Liver (tissue), 9 donors: ENCODE data around the gene ELAVL3. TPM values are rescaled to one million over a fixed set of nuclear protein-coding genes. Genes with fewer than 3 reads are reported as not detected.

Source experiments
- DNase-seq: peaks from one replicate; pipeline ENCODE4 v3.0.0-alpha.2; 2017; ENCODE audit warnings: low spot score
- H3K27ac ChIP-seq, 2 donors: one replicate each; pipeline ENCODE4 v1.7.0; 2013; ENCODE audit warnings: inconsistent platforms in 2 of 2, low read length in 2 of 2, control low read depth in 1 of 2, low read depth in 1 of 2, mild to moderate bottlenecking in 1 of 2
- H3K27me3 ChIP-seq, 4 donors: one replicate each; pipeline versions ENCODE4 v1.6.1 to v1.7.0; 2013; ENCODE audit warnings: low read length in 3 of 4, inconsistent platforms in 1 of 4, mild to moderate bottlenecking in 1 of 4, moderate library complexity in 1 of 4; ENCODE audit not compliant: control insufficient read depth in 4 of 4, insufficient read depth in 4 of 4
- H3K36me3 ChIP-seq, 4 donors: one replicate each; pipeline versions ENCODE4 v1.6.1 to v1.7.0; 2013; ENCODE audit warnings: low read length in 3 of 4, mild to moderate bottlenecking in 3 of 4, low read depth in 1 of 4, moderate library complexity in 1 of 4; ENCODE audit not compliant: control insufficient read depth in 4 of 4, insufficient read depth in 3 of 4
- H3K4me1 ChIP-seq, 4 donors: one replicate each; pipeline versions ENCODE4 v1.6.1 to v1.7.0; 2013; ENCODE audit warnings: low read length in 3 of 4, mild to moderate bottlenecking in 3 of 4, moderate library complexity in 1 of 4; ENCODE audit not compliant: control insufficient read depth in 4 of 4, insufficient read depth in 4 of 4
- H3K4me3 ChIP-seq, 3 donors: one replicate each; pipeline versions ENCODE4 v1.6.1 to v1.7.0; 2013; ENCODE audit warnings: low read length in 3 of 3, control low read depth in 1 of 3, low read depth in 1 of 3, mild to moderate bottlenecking in 1 of 3
- H3K9ac ChIP-seq, 2 donors: one replicate each; pipeline ENCODE4 v1.7.0; 2013; ENCODE audit warnings: low read length in 2 of 2, mild to moderate bottlenecking in 2 of 2, moderate library complexity in 2 of 2, control low read depth in 1 of 2, low read depth in 1 of 2
- H3K9me3 ChIP-seq, 4 donors: one replicate each; pipeline versions ENCODE4 v1.6.1 to v1.7.0; 2013; ENCODE audit warnings: low read length in 3 of 4; ENCODE audit not compliant: control insufficient read depth in 4 of 4
- EGR1 ChIP-seq, 2 donors: IDR thresholded peaks; 2 replicates each; pipeline ENCODE4 v1.6.1; 2016 to 2018; ENCODE audit warnings: antibody characterized with exemption in 2 of 2, low read depth in 2 of 2
- FOXA2 ChIP-seq: IDR thresholded peaks from 2 replicates; pipeline ENCODE4 v1.6.1; 2016; ENCODE audit warnings: antibody characterized with exemption
- GABPA ChIP-seq, 2 donors: IDR thresholded peaks in 1 of 2; conservative IDR thresholded peaks in 1 of 2; 2 replicates each; pipeline ENCODE4 v1.6.1; 2016; ENCODE audit warnings: antibody characterized with exemption in 2 of 2, mild to moderate bottlenecking in 1 of 2, moderate library complexity in 1 of 2
- HNF4A ChIP-seq, 2 donors: conservative IDR thresholded peaks; 2 replicates each; pipeline ENCODE4 v1.6.1; 2016; ENCODE audit warnings: antibody characterized with exemption in 2 of 2, mild to moderate bottlenecking in 2 of 2
- NR2F2 ChIP-seq: IDR thresholded peaks from 2 replicates; pipeline ENCODE4 v1.6.1; 2016; ENCODE audit warnings: antibody characterized with exemption
- RAD21 ChIP-seq, 2 donors: IDR thresholded peaks; 2 replicates each; pipeline ENCODE4 v1.6.1; 2016; ENCODE audit warnings: antibody characterized with exemption in 2 of 2, mild to moderate bottlenecking in 2 of 2
- RXRA ChIP-seq, 2 donors: IDR thresholded peaks; 2 replicates each; pipeline ENCODE4 v1.6.1; 2017 to 2018; ENCODE audit warnings: antibody characterized with exemption in 2 of 2, mild to moderate bottlenecking in 1 of 2
- TAF1 ChIP-seq: conservative IDR thresholded peaks from 2 replicates; pipeline ENCODE4 v1.6.1; 2016; ENCODE audit warnings: antibody characterized with exemption, mild to moderate bottlenecking
- YY1 ChIP-seq: IDR thresholded peaks from 2 replicates; pipeline ENCODE4 v1.6.1; 2016; ENCODE audit warnings: antibody characterized with exemption, mild to moderate bottlenecking
- WGBS: extraction: QIAGEN DNeasy Blood & Tissue Kit; methylation state at CpG from one replicate; pipeline ENCODE4 v1.1.7; 2013; 5-methylcytosine and 5-hydroxymethylcytosine counted together
- polyA plus RNA-seq, 2 donors: library from polyadenylated mRNA; stranded (reverse) in 1 of 2; unstranded in 1 of 2; fragments of 200-250 nt in 1 of 2; fragments of >200 nt in 1 of 2; fragmentation: Nextera tagmentation in 1 of 2; extraction: Ambion mirVana in 1 of 2; gene quantifications; one replicate each; pipeline versions ENCODE4 v1.2.1 to v1.2.3, GENCODE V29; 2013 to 2015
- total RNA-seq, 2 donors: library from RNA; depleted of rRNA; stranded (reverse); fragments of >200 nt; gene quantifications; one replicate each; pipeline ENCODE4 v1.2.3, GENCODE V29; 2014
- TF ChIP-seq, protein P1 (sequence below): fragments of 150-350 bp; IDR thresholded peaks from 2 replicates; pipeline ENCODE4 v1.5.1; 2017; ENCODE audit warnings: improper control_type of control experiment, low read depth, low read length; ENCODE audit not compliant: missing input control
- TF ChIP-seq, protein P2 (sequence below): IDR thresholded peaks from 2 replicates; pipeline ENCODE4 v1.6.1; 2016; ENCODE audit warnings: antibody characterized with exemption, mild to moderate bottlenecking
- TF ChIP-seq, protein P3 (sequence below): IDR thresholded peaks from 2 replicates; pipeline ENCODE4 v1.6.1; 2016; ENCODE audit warnings: antibody characterized with exemption
- TF ChIP-seq, protein P4 (sequence below): IDR thresholded peaks from 2 replicates; pipeline ENCODE4 v1.6.1; 2016; ENCODE audit warnings: antibody characterized with exemption
- TF ChIP-seq, protein P5 (sequence below): IDR thresholded peaks from 2 replicates; pipeline ENCODE4 v1.6.1; 2016; ENCODE audit warnings: antibody characterized with exemption
- donor health status: healthy.
- donor health status: healthy.
- donor health status: healthy.
- donor health status: healthy.
- donor health status: healthy.

ELAVL3 gene
- total and polyA plus RNA-seq, 4 donors, result not detected

DNA sequence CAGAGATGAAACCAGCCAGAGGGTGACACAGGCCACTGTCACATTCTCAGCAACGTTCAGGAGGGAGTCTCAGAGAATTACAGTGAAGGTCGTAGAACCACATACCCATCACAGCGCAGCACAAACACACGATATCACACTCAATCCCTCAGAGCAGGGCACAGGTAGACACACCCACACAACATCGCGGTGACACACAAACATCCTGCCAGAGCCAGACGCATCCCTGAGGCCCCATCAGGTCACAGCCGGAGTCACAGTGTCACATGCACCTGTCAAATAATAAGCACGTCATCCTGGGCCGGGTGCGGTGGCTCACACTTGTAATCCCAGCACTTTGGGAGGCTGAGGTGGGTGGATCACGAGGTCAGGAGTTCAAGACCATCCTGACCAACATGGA, 17.5 kb downstream of the ELAVL3 start (continued):
- TF ChIP-seq, protein P1, sequence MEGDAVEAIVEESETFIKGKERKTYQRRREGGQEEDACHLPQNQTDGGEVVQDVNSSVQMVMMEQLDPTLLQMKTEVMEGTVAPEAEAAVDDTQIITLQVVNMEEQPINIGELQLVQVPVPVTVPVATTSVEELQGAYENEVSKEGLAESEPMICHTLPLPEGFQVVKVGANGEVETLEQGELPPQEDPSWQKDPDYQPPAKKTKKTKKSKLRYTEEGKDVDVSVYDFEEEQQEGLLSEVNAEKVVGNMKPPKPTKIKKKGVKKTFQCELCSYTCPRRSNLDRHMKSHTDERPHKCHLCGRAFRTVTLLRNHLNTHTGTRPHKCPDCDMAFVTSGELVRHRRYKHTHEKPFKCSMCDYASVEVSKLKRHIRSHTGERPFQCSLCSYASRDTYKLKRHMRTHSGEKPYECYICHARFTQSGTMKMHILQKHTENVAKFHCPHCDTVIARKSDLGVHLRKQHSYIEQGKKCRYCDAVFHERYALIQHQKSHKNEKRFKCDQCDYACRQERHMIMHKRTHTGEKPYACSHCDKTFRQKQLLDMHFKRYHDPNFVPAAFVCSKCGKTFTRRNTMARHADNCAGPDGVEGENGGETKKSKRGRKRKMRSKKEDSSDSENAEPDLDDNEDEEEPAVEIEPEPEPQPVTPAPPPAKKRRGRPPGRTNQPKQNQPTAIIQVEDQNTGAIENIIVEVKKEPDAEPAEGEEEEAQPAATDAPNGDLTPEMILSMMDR, result no peak
- no peak for TF ChIP-seq RAD21 (IDR thresholded peaks at IDR 0.05)
- no peak for TF ChIP-seq TAF1

DNA sequence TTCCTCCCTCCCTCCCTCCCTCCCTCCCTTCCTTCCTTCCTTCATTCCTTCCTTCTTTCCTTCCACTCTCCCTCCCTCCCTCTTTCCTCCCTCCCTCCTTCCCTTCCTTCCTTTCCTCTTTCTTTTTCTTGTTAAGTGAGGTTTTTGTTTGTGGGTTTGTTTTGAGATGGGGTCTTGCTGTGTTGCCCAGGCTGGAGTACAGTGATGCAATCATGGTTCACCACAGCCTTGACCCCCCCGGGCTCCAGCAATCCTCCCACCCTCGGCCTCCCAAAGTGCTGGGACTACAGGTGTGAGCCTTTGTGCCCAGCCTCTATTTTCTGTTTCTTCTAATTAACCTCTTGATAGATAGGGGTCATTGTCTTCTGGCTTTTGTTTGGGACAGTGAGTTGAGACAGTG, 19.4 kb downstream of the ELAVL3 start:
- WGBS, result 62% methylated on average over 2 of the region's 2 CpGs
- Histone ChIP-seq H3K36me3 (no peaks in the 10 kb centered on the region), H3K4me1 (no peaks in the 10 kb centered on the region), H3K27ac (no peak overlapping the region), H3K9ac (no peak overlapping the region), H3K27me3 (no peaks in the 10 kb centered on the region), H3K4me3 (no peak overlapping the region), H3K9me3 (no peaks in the 10 kb centered on the region)
- TF ChIP-seq FOXA2, result no peak
- TF ChIP-seq RAD21 (IDR thresholded peaks at IDR 0.05), result no peak
- TF ChIP-seq EGR1 (IDR thresholded peaks at IDR 0.05; ENCODE audit: low read depth in 2 of 2), result no peak
- no peak for TF ChIP-seq YY1
- no peak for TF ChIP-seq GABPA (IDR thresholded peaks at IDR 0.05 in 1 of 2, conservative IDR thresholded peaks at IDR 0.05 in 1 of 2)
- TF ChIP-seq, protein P2, sequence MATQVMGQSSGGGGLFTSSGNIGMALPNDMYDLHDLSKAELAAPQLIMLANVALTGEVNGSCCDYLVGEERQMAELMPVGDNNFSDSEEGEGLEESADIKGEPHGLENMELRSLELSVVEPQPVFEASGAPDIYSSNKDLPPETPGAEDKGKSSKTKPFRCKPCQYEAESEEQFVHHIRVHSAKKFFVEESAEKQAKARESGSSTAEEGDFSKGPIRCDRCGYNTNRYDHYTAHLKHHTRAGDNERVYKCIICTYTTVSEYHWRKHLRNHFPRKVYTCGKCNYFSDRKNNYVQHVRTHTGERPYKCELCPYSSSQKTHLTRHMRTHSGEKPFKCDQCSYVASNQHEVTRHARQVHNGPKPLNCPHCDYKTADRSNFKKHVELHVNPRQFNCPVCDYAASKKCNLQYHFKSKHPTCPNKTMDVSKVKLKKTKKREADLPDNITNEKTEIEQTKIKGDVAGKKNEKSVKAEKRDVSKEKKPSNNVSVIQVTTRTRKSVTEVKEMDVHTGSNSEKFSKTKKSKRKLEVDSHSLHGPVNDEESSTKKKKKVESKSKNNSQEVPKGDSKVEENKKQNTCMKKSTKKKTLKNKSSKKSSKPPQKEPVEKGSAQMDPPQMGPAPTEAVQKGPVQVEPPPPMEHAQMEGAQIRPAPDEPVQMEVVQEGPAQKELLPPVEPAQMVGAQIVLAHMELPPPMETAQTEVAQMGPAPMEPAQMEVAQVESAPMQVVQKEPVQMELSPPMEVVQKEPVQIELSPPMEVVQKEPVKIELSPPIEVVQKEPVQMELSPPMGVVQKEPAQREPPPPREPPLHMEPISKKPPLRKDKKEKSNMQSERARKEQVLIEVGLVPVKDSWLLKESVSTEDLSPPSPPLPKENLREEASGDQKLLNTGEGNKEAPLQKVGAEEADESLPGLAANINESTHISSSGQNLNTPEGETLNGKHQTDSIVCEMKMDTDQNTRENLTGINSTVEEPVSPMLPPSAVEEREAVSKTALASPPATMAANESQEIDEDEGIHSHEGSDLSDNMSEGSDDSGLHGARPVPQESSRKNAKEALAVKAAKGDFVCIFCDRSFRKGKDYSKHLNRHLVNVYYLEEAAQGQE, result no peak
- TF ChIP-seq, protein P3, sequence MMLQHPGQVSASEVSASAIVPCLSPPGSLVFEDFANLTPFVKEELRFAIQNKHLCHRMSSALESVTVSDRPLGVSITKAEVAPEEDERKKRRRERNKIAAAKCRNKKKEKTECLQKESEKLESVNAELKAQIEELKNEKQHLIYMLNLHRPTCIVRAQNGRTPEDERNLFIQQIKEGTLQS, result no peak
- no peak for TF ChIP-seq NR2F2
- TF ChIP-seq TAF1, result no peak
- no peak for DNase-seq

DNA sequence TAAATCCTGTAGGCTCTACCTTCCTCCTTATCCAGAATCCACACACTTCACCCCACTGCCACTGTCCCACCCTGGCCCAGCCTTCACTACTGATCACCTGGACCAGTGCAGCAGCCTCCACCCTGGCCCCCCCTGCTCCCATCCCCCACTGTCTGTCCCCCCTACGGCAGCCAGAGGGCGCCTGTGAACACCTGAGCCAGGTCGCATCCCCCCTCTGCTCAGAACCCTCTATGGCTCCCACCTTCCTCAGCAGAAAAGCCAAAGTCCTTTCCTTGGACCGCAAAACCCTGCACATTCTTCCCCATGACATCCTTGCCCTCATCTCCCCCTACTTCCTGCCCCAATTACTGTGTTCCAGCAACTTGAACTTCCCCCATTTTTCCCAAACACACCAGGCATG, 20.6 kb downstream of the ELAVL3 start:
- no peak for DNase-seq
- Histone ChIP-seq H3K4me1 (no peaks in the 10 kb centered on the region), H3K9me3 (no peaks in the 10 kb centered on the region)

More for the DNA sequence above, 20.6 kb downstream of the ELAVL3 start:
- TF ChIP-seq RAD21 (IDR thresholded peaks at IDR 0.05), result no peak
- TF ChIP-seq NR2F2, result no peak
- no peak for TF ChIP-seq HNF4A (conservative IDR thresholded peaks at IDR 0.05)
- TF ChIP-seq, protein P4, sequence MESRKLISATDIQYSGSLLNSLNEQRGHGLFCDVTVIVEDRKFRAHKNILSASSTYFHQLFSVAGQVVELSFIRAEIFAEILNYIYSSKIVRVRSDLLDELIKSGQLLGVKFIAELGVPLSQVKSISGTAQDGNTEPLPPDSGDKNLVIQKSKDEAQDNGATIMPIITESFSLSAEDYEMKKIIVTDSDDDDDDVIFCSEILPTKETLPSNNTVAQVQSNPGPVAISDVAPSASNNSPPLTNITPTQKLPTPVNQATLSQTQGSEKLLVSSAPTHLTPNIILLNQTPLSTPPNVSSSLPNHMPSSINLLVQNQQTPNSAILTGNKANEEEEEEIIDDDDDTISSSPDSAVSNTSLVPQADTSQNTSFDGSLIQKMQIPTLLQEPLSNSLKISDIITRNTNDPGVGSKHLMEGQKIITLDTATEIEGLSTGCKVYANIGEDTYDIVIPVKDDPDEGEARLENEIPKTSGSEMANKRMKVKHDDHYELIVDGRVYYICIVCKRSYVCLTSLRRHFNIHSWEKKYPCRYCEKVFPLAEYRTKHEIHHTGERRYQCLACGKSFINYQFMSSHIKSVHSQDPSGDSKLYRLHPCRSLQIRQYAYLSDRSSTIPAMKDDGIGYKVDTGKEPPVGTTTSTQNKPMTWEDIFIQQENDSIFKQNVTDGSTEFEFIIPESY, result no peak
- TF ChIP-seq, protein P1, result no peak
- TF ChIP-seq EGR1 (IDR thresholded peaks at IDR 0.05; ENCODE audit: low read depth in 2 of 2), result no peak
- TF ChIP-seq RXRA (IDR thresholded peaks at IDR 0.05), result no peak
- no peak for TF ChIP-seq FOXA2
- TF ChIP-seq TAF1, result no peak
- TF ChIP-seq, protein P5, sequence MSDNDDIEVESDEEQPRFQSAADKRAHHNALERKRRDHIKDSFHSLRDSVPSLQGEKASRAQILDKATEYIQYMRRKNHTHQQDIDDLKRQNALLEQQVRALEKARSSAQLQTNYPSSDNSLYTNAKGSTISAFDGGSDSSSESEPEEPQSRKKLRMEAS, result no peak
- TF ChIP-seq, protein P3, result no peak
- H3K9ac ChIP-seq, result no peak overlapping the region
- no peaks in the 10 kb centered on the region for H3K36me3 ChIP-seq
- H3K27me3 ChIP-seq, result no peaks in the 10 kb centered on the region
- H3K27ac ChIP-seq, result no peak overlapping the region
- WGBS, result 43% methylated on average over 4 of the region's 4 CpGs
- no peak overlapping the region for H3K4me3 ChIP-seq
